WTC11 (cell line): ENCODE results near the gene NUDCD2. TPM values are rescaled to one million over a fixed set of nuclear protein-coding genes. Genes with fewer than 3 reads are reported as not detected.
"Not testable (repeated sequence)": the region's sequence is repeated elsewhere in the genome, so short reads cannot be mapped to it uniquely, and the experiment has no call there.

Source experiments
- ATAC-seq: fragments of 200-7000 bp; cut with Tn5 transposase; 2 replicates; pipeline ENCODE4 v1.10.0; 2021; ENCODE audit warnings: mild to moderate bottlenecking, moderate library complexity
- CTCF ChIA-PET: fragments of 300-600 bp; sonication (Branson Sonifier 250); formaldehyde crosslinking; loops from one replicate; lab custom pipeline; 2021; ENCODE audit warnings: antibody characterized with exemption; lab: Charles Lee
- POLR2A ChIA-PET: fragments of 350-600 bp; sonication (Branson Sonifier 250); formaldehyde crosslinking; loops from one replicate; lab custom pipeline; 2021; ENCODE audit warnings: antibody characterized with exemption; lab: Charles Lee
- DNase-seq: peaks from one replicate; pipeline ENCODE4 v3.0.0; 2021; ENCODE audit warnings: low spot score
- H3K27ac Mint-ChIP-seq: 2 replicates; pipeline ENCODE4 v1.8.0; 2021; ENCODE audit warnings: mixed read lengths
- H3K27me3 Mint-ChIP-seq: 2 replicates; pipeline ENCODE4 v1.8.0; 2021; ENCODE audit warnings: low read depth, mild to moderate bottlenecking, moderate library complexity, mixed read lengths
- H3K36me3 Mint-ChIP-seq: 2 replicates; pipeline ENCODE4 v1.8.0; 2021; ENCODE audit warnings: mixed read lengths
- H3K4me1 Mint-ChIP-seq: 2 replicates; pipeline ENCODE4 v1.8.0; 2022; ENCODE audit warnings: mixed read lengths
- H3K4me3 Mint-ChIP-seq: 2 replicates; pipeline ENCODE4 v1.8.0; 2021; ENCODE audit warnings: mild to moderate bottlenecking, moderate library complexity, mixed read lengths
- H3K9me3 Mint-ChIP-seq: 2 replicates; pipeline ENCODE4 v1.8.0; 2021; ENCODE audit warnings: mixed read lengths
- ETV6 ChIP-seq: sonication (generic); formaldehyde crosslinking; IDR thresholded peaks from 2 replicates; pipeline ENCODE4 v1.8.1; 2022; ENCODE audit warnings: mild to moderate bottlenecking, missing genetic modification reagents
- FOXK1 ChIP-seq: sonication (generic); formaldehyde crosslinking; IDR thresholded peaks from 2 replicates; pipeline ENCODE4 v1.8.0; 2022; ENCODE audit warnings: mild to moderate bottlenecking, moderate library complexity, missing genetic modification reagents
- FOXP1 ChIP-seq: sonication (generic); formaldehyde crosslinking; IDR thresholded peaks from 2 replicates; pipeline ENCODE4 v1.8.0; 2022; ENCODE audit warnings: missing genetic modification reagents, mild to moderate bottlenecking, moderate library complexity, borderline replicate concordance
- KAT7 ChIP-seq: sonication (generic); formaldehyde crosslinking; IDR thresholded peaks from 2 replicates; pipeline ENCODE4 v1.8.1; 2023; ENCODE audit warnings: missing genetic modification reagents, mild to moderate bottlenecking, borderline replicate concordance
- NFATC4 ChIP-seq: fragments of 250-450 bp; sonication (Bioruptor Pico); IDR thresholded peaks from 2 replicates; pipeline ENCODE4 v1.9.0; 2021; ENCODE audit warnings: mild to moderate bottlenecking
- NFYB ChIP-seq: sonication (generic); formaldehyde crosslinking; conservative IDR thresholded peaks from 2 replicates; pipeline ENCODE4 v1.8.0; 2022; ENCODE audit warnings: low read depth, missing genetic modification reagents
- NR3C1 ChIP-seq: sonication (generic); formaldehyde crosslinking; conservative IDR thresholded peaks from 2 replicates; pipeline ENCODE4 v1.8.1; 2023; ENCODE audit warnings: low read depth, mild to moderate bottlenecking, missing genetic modification reagents
- TCF7 ChIP-seq: sonication (generic); formaldehyde crosslinking; IDR thresholded peaks from 2 replicates; pipeline ENCODE4 v1.8.0; 2022; ENCODE audit warnings: mild to moderate bottlenecking, low read depth, missing genetic modification reagents, moderate library complexity
- TEAD1 ChIP-seq: sonication (generic); formaldehyde crosslinking; IDR thresholded peaks from 2 replicates; pipeline ENCODE4 v1.8.0; 2022; ENCODE audit warnings: mild to moderate bottlenecking, missing genetic modification reagents
- ZNF138 ChIP-seq: sonication (generic); formaldehyde crosslinking; conservative IDR thresholded peaks from 2 replicates; pipeline ENCODE4 v1.8.1; 2022; ENCODE audit warnings: mild to moderate bottlenecking, moderate library complexity, missing genetic modification reagents
- ZNF232 ChIP-seq: sonication (generic); formaldehyde crosslinking; IDR thresholded peaks from 2 replicates; pipeline ENCODE4 v1.8.0; 2022; ENCODE audit warnings: mild to moderate bottlenecking, missing genetic modification reagents
- ZNF317 ChIP-seq: sonication (generic); formaldehyde crosslinking; IDR thresholded peaks from 2 replicates; pipeline ENCODE4 v1.8.1; 2023; ENCODE audit warnings: low read depth, mild to moderate bottlenecking, moderate library complexity, missing genetic modification reagents, borderline replicate concordance
- ZNF396 ChIP-seq: fragments of 250-450 bp; sonication (Bioruptor Pico); IDR thresholded peaks from 2 replicates; pipeline ENCODE4 v1.8.0; 2021; ENCODE audit warnings: mild to moderate bottlenecking, moderate library complexity, borderline replicate concordance
- total RNA-seq: library from RNA; stranded (reverse); gene quantifications from 3 replicates; pipeline ENCODE4 v1.2.3, GENCODE V29; 2021
- TF ChIP-seq, protein P1 (sequence below): sonication (generic); formaldehyde crosslinking; IDR thresholded peaks from 2 replicates; pipeline ENCODE4 v1.8.1; 2023; ENCODE audit warnings: mild to moderate bottlenecking, moderate library complexity, missing genetic modification reagents
- TF ChIP-seq, protein P2 (sequence below): sonication (generic); formaldehyde crosslinking; IDR thresholded peaks from 2 replicates; pipeline ENCODE4 v1.8.1; 2022; ENCODE audit warnings: low read depth, mild to moderate bottlenecking, moderate library complexity, missing genetic modification reagents, borderline replicate concordance
- TF ChIP-seq, protein P3 (sequence below): fragments of 250-450 bp; sonication (Bioruptor Pico); IDR thresholded peaks from 2 replicates; pipeline ENCODE4 v1.8.0; 2021; ENCODE audit warnings: mild to moderate bottlenecking
- TF ChIP-seq, protein P4 (sequence below): sonication (generic); formaldehyde crosslinking; IDR thresholded peaks from 2 replicates; pipeline ENCODE4 v1.8.0; 2022; ENCODE audit warnings: mild to moderate bottlenecking, missing genetic modification reagents
- TF ChIP-seq, protein P5 (sequence below): sonication (generic); formaldehyde crosslinking; IDR thresholded peaks from 2 replicates; pipeline ENCODE4 v1.8.0; 2022; ENCODE audit warnings: mild to moderate bottlenecking, missing genetic modification reagents
- TF ChIP-seq, protein P6 (sequence below): sonication (generic); formaldehyde crosslinking; IDR thresholded peaks from 2 replicates; pipeline ENCODE4 v1.8.1; 2023; ENCODE audit warnings: mild to moderate bottlenecking, missing genetic modification reagents, moderate library complexity
- TF ChIP-seq, protein P7 (sequence below): sonication (generic); formaldehyde crosslinking; IDR thresholded peaks from 2 replicates; pipeline ENCODE4 v1.8.1; 2022; ENCODE audit warnings: low read depth, missing genetic modification reagents, borderline replicate concordance
- TF ChIP-seq, protein P8 (sequence below): sonication (generic); formaldehyde crosslinking; IDR thresholded peaks from 2 replicates; pipeline ENCODE4 v1.8.1; 2023; ENCODE audit warnings: mild to moderate bottlenecking, missing genetic modification reagents, moderate library complexity

NUDCD2 gene
- total RNA-seq, 1 experiment from 2014 or later: 73.4 TPM

DNA sequence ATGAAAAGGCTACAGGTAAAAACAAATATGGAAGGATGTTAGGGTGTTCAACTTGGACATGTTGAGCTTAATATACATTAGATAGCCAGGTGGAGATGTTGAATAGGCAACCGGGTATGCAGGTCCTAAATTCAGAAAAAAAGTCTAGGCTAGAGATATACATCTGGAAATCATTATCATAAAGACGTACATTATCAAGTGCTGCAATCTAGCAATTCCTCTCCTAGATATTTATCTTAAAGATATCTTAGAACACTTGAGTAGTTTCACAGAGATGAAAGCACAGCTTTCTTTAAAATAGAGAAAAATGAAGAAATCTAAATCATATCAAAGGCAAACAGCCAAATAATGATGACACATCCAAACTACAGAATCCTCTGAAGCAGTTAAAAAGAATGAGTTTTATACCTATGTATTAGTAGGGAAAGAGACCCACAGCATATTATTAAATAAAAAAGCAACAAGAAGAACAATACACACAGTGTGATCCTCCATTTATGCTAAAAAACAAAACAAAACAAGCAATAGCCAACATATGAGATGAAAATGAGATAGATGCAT lies 3.8 kb downstream of the NUDCD2 start (continued):
- TF ChIP-seq, protein P1, sequence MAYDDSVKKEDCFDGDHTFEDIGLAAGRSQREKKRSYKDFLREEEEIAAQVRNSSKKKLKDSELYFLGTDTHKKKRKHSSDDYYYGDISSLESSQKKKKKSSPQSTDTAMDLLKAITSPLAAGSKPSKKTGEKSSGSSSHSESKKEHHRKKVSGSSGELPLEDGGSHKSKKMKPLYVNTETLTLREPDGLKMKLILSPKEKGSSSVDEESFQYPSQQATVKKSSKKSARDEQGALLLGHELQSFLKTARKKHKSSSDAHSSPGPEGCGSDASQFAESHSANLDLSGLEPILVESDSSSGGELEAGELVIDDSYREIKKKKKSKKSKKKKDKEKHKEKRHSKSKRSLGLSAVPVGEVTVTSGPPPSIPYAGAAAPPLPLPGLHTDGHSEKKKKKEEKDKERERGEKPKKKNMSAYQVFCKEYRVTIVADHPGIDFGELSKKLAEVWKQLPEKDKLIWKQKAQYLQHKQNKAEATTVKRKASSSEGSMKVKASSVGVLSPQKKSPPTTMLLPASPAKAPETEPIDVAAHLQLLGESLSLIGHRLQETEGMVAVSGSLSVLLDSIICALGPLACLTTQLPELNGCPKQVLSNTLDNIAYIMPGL (CRISPR knock-in tag): no peak
- TF ChIP-seq, all 79 proteins: peak for 0

DNA sequence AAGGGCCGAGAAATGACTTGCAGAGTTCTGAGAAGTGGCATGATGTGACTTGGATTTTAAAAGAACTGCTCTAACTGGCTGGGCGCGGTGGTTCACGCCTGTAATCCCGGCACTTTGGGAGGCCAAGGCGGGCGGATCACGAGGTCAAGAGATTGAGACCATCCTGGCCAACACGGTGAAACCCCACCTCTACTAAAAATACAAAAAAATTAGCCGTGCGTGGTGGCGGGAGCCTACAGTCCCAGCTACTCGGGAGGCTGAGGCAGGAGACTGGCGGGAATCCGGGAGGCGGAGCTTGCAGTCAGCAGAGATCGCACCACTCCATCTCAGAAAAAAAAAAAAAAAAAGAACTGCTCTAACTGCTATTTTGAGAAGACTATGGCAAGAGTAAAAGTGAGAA lies 4.5 kb downstream of the NUDCD2 start:
- peaks cover 32% of the 10 kb centered on the region for H3K36me3 Mint-ChIP-seq
- DNase-seq, CTCF ChIA-PET, H3K4me3 Mint-ChIP-seq, ATAC-seq, H3K9me3 Mint-ChIP-seq, H3K27me3 Mint-ChIP-seq: not testable (repeated sequence)
- H3K4me1 Mint-ChIP-seq: peaks cover 16% of the 10 kb centered on the region
- POLR2A ChIA-PET: interaction anchor here (0.6 kb wide), 1 partner anchor 10 kb away, joined by 3 read pairs; no protein-coding TSS in a partner anchor
- peak overlapping the region; percentile 75 for H3K27ac Mint-ChIP-seq

DNA sequence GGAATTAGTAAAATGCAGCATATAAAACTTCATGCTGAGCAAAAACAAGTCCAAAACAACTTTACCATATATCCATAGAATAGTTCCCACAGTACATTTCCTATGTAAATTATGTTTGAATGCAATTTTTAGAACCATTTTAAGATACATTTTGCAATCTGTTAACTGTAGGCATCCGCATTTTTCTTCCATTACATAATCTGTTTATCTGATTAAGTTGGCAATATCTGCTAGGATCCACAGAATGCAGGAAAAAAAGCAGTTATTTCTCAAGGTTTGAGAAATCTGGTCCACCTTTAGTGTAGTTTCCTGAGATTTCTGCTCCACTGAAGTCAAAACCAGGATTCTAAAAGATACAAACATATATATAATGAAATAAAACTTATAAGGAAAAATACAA lies 6.2 kb downstream of the NUDCD2 start:
- POLR2A ChIA-PET: interaction anchor here (0.8 kb wide), 1 partner anchor 16 kb away, joined by 3 read pairs; no protein-coding TSS in a partner anchor
- Mint-ChIP-seq H3K4me3 (no peak overlapping the region), H3K36me3 (peaks cover 41% of the 10 kb centered on the region), H3K9me3 (peaks cover 6% of the 10 kb centered on the region), H3K27ac (no peak overlapping the region), H3K27me3 (no peaks in the 10 kb centered on the region), H3K4me1 (peaks cover 16% of the 10 kb centered on the region)
- no peak for ATAC-seq
- CTCF ChIA-PET: no interaction called here
- no peak for TF ChIP-seq ZNF138 (CRISPR knock-in tag)
- no peak for TF ChIP-seq NFATC4
- TF ChIP-seq, protein P2, sequence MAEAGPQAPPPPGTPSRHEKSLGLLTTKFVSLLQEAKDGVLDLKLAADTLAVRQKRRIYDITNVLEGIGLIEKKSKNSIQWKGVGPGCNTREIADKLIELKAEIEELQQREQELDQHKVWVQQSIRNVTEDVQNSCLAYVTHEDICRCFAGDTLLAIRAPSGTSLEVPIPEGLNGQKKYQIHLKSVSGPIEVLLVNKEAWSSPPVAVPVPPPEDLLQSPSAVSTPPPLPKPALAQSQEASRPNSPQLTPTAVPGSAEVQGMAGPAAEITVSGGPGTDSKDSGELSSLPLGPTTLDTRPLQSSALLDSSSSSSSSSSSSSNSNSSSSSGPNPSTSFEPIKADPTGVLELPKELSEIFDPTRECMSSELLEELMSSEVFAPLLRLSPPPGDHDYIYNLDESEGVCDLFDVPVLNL: no peak
- TF ChIP-seq, protein P3, sequence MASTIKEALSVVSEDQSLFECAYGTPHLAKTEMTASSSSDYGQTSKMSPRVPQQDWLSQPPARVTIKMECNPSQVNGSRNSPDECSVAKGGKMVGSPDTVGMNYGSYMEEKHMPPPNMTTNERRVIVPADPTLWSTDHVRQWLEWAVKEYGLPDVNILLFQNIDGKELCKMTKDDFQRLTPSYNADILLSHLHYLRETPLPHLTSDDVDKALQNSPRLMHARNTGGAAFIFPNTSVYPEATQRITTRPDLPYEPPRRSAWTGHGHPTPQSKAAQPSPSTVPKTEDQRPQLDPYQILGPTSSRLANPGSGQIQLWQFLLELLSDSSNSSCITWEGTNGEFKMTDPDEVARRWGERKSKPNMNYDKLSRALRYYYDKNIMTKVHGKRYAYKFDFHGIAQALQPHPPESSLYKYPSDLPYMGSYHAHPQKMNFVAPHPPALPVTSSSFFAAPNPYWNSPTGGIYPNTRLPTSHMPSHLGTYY (CRISPR knock-in tag): no peak
- no peak for TF ChIP-seq ETV6 (CRISPR knock-in tag)
- no peak for TF ChIP-seq KAT7 (CRISPR knock-in tag)
- TF ChIP-seq, protein P4, sequence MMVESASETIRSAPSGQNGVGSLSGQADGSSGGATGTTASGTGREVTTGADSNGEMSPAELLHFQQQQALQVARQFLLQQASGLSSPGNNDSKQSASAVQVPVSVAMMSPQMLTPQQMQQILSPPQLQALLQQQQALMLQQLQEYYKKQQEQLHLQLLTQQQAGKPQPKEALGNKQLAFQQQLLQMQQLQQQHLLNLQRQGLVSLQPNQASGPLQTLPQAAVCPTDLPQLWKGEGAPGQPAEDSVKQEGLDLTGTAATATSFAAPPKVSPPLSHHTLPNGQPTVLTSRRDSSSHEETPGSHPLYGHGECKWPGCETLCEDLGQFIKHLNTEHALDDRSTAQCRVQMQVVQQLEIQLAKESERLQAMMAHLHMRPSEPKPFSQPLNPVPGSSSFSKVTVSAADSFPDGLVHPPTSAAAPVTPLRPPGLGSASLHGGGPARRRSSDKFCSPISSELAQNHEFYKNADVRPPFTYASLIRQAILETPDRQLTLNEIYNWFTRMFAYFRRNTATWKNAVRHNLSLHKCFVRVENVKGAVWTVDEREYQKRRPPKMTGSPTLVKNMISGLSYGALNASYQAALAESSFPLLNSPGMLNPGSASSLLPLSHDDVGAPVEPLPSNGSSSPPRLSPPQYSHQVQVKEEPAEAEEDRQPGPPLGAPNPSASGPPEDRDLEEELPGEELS (CRISPR knock-in tag): no peak
- TF ChIP-seq, protein P5, sequence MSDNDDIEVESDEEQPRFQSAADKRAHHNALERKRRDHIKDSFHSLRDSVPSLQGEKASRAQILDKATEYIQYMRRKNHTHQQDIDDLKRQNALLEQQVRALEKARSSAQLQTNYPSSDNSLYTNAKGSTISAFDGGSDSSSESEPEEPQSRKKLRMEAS (CRISPR knock-in tag): no peak
- TF ChIP-seq NR3C1 (CRISPR knock-in tag): no peak
- no peak for TF ChIP-seq FOXP1 (CRISPR knock-in tag)
- TF ChIP-seq, protein P6, sequence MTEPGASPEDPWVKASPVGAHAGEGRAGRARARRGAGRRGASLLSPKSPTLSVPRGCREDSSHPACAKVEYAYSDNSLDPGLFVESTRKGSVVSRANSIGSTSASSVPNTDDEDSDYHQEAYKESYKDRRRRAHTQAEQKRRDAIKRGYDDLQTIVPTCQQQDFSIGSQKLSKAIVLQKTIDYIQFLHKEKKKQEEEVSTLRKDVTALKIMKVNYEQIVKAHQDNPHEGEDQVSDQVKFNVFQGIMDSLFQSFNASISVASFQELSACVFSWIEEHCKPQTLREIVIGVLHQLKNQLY (CRISPR knock-in tag): no peak
- no peak for TF ChIP-seq ZNF317
- TF ChIP-seq, protein P7, sequence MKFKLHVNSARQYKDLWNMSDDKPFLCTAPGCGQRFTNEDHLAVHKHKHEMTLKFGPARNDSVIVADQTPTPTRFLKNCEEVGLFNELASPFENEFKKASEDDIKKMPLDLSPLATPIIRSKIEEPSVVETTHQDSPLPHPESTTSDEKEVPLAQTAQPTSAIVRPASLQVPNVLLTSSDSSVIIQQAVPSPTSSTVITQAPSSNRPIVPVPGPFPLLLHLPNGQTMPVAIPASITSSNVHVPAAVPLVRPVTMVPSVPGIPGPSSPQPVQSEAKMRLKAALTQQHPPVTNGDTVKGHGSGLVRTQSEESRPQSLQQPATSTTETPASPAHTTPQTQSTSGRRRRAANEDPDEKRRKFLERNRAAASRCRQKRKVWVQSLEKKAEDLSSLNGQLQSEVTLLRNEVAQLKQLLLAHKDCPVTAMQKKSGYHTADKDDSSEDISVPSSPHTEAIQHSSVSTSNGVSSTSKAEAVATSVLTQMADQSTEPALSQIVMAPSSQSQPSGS (CRISPR knock-in tag): no peak
- no peak for TF ChIP-seq FOXK1 (CRISPR knock-in tag)
- TF ChIP-seq TCF7 (CRISPR knock-in tag): no peak
- TF ChIP-seq, protein P8, sequence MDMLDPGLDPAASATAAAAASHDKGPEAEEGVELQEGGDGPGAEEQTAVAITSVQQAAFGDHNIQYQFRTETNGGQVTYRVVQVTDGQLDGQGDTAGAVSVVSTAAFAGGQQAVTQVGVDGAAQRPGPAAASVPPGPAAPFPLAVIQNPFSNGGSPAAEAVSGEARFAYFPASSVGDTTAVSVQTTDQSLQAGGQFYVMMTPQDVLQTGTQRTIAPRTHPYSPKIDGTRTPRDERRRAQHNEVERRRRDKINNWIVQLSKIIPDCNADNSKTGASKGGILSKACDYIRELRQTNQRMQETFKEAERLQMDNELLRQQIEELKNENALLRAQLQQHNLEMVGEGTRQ (CRISPR knock-in tag): no peak
- TF ChIP-seq ZNF396 (CRISPR knock-in tag): no peak
- no peak for TF ChIP-seq ZNF232
- TF ChIP-seq TEAD1 (CRISPR knock-in tag): no peak
- no peak for TF ChIP-seq NFYB (CRISPR knock-in tag)
- no peak for DNase-seq
